Bronchial epithelial cell (primary cell): ENCODE measurements around the gene LASP1NB.

ENCODE experiments used
- DNase-seq: peaks from one replicate; pipeline ENCODE4 v3.0.0-alpha.2; 2010; ENCODE audit warnings: low read depth
- FAIRE-seq: peaks from 2 replicates; lab custom pipeline; 2011; peaks lifted over from hg19 to GRCh38; lab: Jason Lieb, UNC
- H3K27me3 ChIP-seq: 2 replicates; pipeline ENCODE4 v1.5.1; 2011; ENCODE audit warnings: low read length; ENCODE audit not compliant: control insufficient read depth, insufficient read depth
- H3K36me3 ChIP-seq: 2 replicates; pipeline ENCODE4 v1.5.1; 2011; ENCODE audit warnings: low read length; ENCODE audit not compliant: control insufficient read depth, insufficient read depth
- H3K4me3 ChIP-seq: 2 replicates; pipeline ENCODE4 v1.5.1; 2011; ENCODE audit warnings: mild to moderate bottlenecking, low read depth, low read length, control low read depth
- CTCF ChIP-seq: IDR thresholded peaks from 2 replicates; pipeline ENCODE4 v1.5.1; 2011; ENCODE audit warnings: mild to moderate bottlenecking, moderate library complexity, low read length, control low read depth, inconsistent platforms; ENCODE audit not compliant: insufficient read depth, severe bottlenecking

LASP1NB gene

GRCh38 chr17:38883592-38884526 is 41.6 kb upstream of the LASP1NB start:
- H3K36me3 ChIP-seq = peaks cover 18% of the 10 kb centered on the region
- no peak overlapping the region for H3K4me3 ChIP-seq
- TF ChIP-seq CTCF = peak; percentile 3
- H3K27me3 ChIP-seq = no peaks in the 10 kb centered on the region
- no peak for FAIRE-seq
- DNase-seq = no peak

- no peak overlapping the region for H3K4me3 ChIP-seq
- no peak for DNase-seq
- H3K27me3 ChIP-seq = no peaks in the 10 kb centered on the region
- no peak for FAIRE-seq
- no peak for TF ChIP-seq CTCF
- H3K36me3 ChIP-seq = peaks cover 22% of the 10 kb centered on the region
Observed at GRCh38 chr17:38885044-38885727, 40.2 kb upstream of the LASP1NB start.

- Histone ChIP-seq H3K4me3 (no peak overlapping the region), H3K27me3 (no peaks in the 10 kb centered on the region), H3K36me3 (peaks cover 27% of the 10 kb centered on the region)
- no peak for TF ChIP-seq CTCF
- FAIRE-seq (no peak), DNase-seq (no peak)
Observed at GRCh38 chr17:38885728-38886642, 39.4 kb upstream of the LASP1NB start.

- Histone ChIP-seq H3K36me3 (peaks cover 29% of the 10 kb centered on the region), H3K4me3 (no peak overlapping the region), H3K27me3 (no peaks in the 10 kb centered on the region)
- FAIRE-seq = no peak
- no peak for DNase-seq
- TF ChIP-seq CTCF = no peak
Observed at GRCh38 chr17:38886643-38887010, 38.8 kb upstream of the LASP1NB start.

GRCh38 chr17:38888842-38889241 is 36.6 kb upstream of the LASP1NB start:
- Histone ChIP-seq H3K27me3 (no peaks in the 10 kb centered on the region), H3K36me3 (peaks cover 35% of the 10 kb centered on the region), H3K4me3 (no peak overlapping the region)
- DNase-seq (no peak), FAIRE-seq (peak; percentile 52)
- no peak for TF ChIP-seq CTCF
